Left cardiac atrium (tissue), 4 donors: ENCODE data around the gene GPR108. TPM values are rescaled to one million over a fixed set of nuclear protein-coding genes. Genes with fewer than 3 reads are reported as not detected.
A peak's percentile ranks its signal among the peaks of the same experiment; 100 is the strongest.

Source experiments
- ATAC-seq, 2 donors: fragments of 200-7000 bp; cut with Tn5 transposase; one replicate each; pipeline ENCODE4 v1.9.1; 2020; ENCODE audit warnings: mild to moderate bottlenecking in 2 of 2, moderate library complexity in 2 of 2
- DNase-seq: peaks from one replicate; pipeline ENCODE4 v3.0.0-alpha.2; 2020
- intact Hi-C, 2 donors: fragments of 100-400 bp; cut with DNase I; formaldehyde crosslinking; loops; one replicate each; pipeline versions ENCODE4 v1.14.1 to v1.15.1; 2022 to 2023
- microRNA-seq, 2 donors: library from miRNA; unstranded; fragments of <30 nt; microRNA quantifications; one replicate each; pipeline ENCODE4 v1.2.0, GENCODE V29; 2020
- total RNA-seq, 2 donors: library from RNA; stranded (reverse); fragmentation: NEBNext Ultra II Directional; extraction: Animal tissue kit (Norgen Biotek cat#: 25700); gene quantifications; one replicate each; pipeline ENCODE4 v1.2.1, GENCODE V29; 2021
- donor health status: DM: no; HTN: yes; CAD: no.
- donor health status: DM: no; HTN: yes; CAD: no; lungs with severe emphysema.
- donor health status: DM: yes; HTN: yes; CAD: no.
- donor health status: Dilated cardiomyopathy.

Gene GPR108
- total RNA-seq, 2 donors from 2014 or later, result 25.7 to 35.4 TPM

DNA sequence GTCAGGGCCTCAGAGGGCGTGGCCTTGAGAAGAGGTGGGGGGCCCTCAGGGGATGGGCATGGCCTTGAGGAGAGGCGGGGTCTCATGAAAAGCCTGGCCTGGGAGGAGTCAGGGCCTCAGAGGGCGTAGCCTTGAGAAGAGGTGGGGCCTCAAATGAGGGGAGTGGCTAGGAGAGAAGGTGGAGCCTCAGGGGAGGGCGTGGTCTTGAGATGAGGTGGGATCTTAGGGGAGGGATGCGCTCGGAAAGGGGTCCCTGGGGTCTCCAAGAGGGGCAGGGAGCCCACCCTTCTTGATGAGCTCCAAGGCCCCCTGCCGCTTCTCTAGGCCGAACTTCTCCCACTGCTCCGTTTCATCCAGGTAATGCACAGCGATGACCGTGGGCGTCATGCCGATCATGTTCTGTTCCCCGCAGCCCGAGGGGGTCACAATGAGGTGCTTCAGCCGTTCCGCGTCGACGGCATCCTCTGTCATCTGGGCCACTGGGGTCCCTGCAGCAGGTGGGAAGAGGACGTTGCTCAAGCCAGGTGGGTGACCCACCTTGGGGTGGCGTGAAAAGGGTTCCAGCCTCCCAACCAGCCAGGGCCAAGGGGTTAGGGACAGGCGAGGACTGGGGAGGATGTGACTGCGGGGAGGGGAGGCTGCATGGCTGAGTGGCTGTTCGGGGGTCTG, 43.1 kb downstream of the GPR108 start:
- ATAC-seq, result peak in 1 of 2 donors; percentile 51

DNA sequence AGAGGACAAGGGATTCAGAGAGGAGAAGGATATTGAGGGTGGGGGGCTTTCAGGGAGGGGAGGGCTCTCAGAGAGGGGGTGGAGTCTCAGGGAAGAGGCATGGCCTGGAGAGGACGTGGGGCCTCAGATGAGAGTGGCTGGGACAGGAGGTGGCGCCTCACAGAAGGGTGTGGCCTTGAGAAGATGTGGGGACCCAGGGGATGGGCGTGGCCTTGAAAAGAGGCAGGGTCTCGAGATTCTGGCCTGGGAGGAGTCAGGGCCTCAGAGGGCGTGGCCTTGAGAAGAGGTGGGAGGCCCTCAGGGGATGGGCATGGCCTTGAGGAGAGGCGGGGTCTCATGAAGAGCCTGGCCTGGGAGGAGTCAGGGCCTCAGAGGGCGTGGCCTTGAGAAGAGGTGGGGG, 43.7 kb downstream of the GPR108 start:
- no peak for ATAC-seq
- no peak for DNase-seq
- intact Hi-C loops, result no loop called here

More for the DNA sequence above, 43.1 kb downstream of the GPR108 start:
- intact Hi-C loops, result no loop called here
- no peak for DNase-seq

DNA sequence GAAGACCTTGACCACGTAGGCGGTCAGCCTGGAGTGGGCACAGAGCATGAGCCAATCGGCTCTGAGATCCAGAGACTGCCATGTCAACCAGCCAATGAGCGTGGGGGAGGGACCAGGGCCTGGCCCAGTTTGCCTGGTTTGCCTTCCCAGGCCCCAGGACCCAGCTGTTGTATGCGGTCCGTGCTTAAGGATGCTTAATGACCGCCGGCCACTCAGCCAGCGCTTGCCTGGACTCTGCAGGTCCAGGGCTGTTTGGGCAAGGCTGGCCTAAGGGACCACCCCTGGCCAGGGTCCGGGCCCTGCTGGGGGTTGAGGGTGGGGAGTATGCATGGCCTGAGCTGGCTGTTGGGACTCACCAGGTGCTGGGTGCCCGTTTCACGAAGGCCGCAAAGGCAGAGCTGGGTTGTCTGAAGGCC, 44.3 kb downstream of the GPR108 start:
- intact Hi-C loops, result no loop called here
- no peak for DNase-seq
- ATAC-seq, result peak in 1 of 2 donors; percentile 4

DNA sequence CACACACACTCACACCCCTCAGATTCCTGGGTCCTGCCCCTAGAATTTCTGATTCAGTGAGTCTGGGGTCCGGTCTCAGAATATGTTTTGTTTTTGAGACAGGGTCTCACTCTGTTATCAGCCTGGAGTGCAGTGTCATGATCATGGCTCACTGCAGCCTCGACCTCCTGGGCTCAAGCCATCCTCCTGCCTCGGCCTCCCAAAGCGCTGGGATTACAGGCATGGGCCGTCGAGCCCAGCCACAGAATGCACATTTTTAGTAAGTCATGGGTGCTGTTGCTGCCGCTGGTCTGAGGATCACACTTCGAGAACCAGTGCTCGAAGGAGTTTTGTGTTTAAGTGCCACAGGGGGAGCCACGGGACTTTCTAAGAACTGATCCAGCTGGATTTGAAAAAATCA, 45.4 kb downstream of the GPR108 start:
- ATAC-seq (no peak), DNase-seq (no peak)
- intact Hi-C loops, result no loop called here

DNA sequence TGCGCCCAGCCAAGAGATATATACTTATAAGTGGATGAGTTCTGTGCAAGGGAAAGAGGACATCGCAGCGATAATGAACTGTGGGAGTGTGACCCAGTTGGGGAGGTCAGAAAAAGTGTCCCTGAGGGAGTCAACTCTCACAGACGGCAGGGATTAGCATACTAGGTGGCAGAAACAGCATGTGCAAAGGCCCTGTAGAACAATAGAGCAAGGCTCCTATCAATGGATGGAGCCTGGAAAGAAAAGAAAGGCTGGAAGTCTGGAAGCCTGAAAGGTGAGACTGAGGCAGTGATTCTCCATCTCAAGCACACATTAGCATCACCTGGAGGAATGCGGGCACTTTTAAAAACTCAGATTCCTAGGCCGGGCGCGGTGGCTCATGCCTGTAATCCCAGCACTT, 46.0 kb downstream of the GPR108 start:
- no peak for ATAC-seq
- intact Hi-C loops, result no loop called here
- no peak for DNase-seq

DNA sequence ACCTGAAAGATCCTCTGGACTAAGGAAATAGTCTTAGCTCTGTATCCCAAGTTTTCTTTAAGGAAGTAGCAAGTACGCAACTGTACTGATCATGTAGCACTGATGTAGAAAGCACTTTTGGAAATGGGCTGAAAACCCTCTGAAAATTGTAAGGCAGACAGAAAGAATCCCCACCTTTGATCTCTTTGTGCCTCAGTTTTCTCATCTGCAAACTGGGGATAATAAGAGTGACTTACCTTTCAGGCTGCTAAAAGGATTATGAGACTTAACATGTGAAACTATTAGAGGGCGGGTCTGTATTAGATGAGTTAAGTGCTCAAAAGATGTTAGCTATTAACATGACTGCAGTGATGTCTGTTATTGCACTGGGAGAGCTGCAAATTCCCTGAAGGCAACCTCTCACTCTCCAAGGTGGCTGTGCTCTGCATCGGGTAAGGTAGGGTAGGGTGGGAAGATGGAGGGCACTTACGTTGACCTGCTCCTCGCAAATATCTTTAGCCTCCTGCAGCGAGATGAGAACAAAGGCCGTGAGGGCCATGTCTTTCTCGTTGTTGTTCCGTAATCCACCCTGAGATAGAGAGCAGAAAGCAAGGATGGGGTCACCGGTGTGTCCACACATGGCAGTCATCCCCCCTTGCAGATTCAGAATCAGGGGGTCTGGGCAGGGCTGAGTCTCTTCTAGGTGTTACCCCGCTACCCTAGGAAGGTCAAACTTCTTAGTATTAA, 47.1 kb downstream of the GPR108 start:
- DNase-seq, result no peak
- ATAC-seq, result no peak
- intact Hi-C loops, result no loop called here

DNA sequence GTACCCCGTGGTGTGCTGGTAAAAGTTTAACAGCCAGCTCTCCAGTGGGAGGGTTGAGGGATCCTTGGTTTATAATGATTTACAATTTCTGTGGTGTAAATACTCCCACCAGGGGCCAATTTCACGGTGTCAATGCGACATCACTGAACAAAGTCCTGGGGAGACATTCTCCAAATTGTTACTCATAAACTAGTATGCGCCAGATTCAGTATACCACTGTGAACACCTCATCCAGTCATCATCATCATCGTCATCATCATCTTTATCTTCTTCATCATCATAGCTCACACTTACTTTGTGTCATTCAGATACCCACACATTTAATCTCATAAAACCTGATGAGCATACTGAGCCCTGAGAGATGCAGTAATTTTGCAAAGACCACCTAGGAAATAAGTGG, 50.3 kb downstream of the GPR108 start:
- ATAC-seq, result no peak
- no peak for DNase-seq
- intact Hi-C loops, result no loop called here

DNA sequence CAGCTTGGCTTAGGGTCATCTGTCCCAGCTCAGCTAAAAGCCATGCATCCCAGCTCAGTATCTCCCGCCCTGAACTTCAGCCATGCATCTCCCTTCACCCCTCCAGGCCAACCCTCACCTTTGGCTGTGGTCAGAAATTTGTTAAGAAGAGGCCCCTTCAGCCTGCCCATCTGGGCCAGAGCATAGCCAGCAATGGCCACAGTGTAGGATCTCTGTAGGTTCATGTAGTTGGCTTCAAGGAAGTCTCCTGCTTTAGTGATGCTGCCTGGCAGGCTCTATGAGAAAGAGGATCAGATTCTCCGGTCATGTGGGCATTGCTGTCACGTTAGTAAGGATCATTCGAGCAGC, 50.8 kb downstream of the GPR108 start:
- no peak for DNase-seq
- intact Hi-C loops, result no loop called here
- ATAC-seq, result no peak

DNA sequence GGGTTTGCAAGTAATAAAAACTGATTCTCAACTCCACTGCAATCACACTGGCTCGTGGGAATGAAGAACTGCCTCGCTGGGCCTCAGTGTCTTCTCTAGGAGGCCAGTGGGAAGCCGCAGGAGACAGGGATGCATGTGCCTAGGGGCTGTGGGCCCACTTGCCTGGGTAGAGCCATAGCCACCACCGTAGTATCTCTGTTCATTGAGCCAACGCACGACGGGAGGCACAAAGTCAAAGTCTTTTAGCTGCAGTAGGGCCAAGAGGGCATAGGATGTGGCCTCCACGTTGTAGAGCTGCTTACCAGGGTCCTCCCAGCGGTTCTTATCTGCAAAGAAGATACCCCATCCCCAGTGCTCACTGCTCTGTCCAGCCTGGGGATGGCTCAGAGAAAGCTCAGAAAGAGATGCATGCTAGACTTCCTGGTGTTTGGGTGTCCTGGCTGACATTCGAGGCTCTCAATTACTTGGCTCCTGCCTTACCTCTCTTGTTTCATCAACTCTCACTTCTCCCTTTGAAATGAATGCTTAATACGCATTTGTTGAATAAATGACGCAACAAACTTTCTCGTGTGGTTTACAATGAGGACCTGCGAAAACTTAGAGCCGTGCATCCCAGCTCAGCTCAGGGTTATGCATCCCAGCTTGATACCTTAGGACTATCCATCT, 51.3 kb downstream of the GPR108 start:
- intact Hi-C loops, result no loop called here
- DNase-seq, result no peak
- no peak for ATAC-seq

DNA sequence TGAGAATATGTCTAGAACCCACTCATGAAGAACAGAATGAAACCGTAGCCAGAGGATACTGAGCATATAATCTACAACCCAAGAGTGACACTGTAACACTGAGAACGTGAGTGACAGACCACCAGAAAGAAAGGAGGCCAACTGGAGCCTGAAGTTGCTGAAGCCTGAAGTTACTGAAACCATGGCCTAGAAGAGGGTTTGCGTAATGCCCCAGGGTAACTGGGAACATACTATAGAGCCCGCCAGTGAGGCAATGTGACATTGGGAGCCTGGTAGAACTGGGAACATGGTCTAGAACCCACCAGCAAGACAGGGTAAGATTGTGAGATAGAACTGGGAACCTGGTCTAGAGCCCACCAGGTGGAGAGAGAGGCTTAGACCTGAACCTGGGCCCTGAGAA, 51.9 kb downstream of the GPR108 start:
- ATAC-seq, result no peak
- intact Hi-C loops, result no loop called here
- DNase-seq, result no peak

DNA sequence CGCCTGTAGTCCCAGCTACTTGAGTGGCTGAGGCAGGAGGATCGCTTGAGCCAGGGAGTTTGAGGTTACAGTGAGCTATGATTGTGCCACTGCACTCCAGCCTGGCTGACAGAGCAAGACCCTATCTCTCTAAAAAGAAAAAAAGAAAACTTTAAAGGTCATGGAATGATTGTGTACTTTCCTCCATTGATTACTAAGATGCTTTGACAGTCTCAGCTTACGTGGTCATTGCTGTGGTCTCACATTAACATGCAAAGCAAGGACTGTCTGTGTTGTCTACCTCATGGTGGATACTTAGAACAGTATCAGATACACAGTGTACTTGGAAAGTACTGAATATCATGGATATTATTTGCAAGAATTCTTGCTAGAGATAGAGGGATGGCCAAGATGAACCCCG, 53.4 kb downstream of the GPR108 start:
- intact Hi-C loops, result no loop called here
- DNase-seq, result no peak
- ATAC-seq, result no peak

DNA sequence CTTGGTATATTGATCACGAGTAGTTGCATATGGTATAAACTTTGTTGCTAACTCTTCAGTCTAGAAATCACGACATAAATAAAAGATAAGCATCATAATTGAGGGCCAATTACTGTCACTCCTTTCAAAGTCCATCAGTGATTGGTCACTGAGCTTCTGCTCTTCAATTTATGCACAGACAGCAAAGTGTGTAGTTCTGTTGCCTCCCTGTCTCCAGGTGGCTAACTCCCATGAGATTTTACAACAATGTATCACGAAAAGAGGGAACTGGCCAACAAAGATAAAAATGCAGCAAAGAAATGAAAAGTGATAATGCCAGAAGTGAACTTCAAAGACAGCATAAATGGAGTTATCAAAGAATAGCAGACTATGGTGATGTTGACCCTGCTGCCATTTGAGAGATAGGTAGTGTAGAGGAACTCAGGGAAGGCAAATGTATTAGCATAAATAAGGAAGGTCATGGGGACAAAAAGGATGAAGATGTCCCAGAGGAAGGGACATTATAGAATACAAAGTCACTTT, 54.7 kb downstream of the GPR108 start:
- ATAC-seq, result no peak
- intact Hi-C loops, result no loop called here
- DNase-seq, result no peak

DNA sequence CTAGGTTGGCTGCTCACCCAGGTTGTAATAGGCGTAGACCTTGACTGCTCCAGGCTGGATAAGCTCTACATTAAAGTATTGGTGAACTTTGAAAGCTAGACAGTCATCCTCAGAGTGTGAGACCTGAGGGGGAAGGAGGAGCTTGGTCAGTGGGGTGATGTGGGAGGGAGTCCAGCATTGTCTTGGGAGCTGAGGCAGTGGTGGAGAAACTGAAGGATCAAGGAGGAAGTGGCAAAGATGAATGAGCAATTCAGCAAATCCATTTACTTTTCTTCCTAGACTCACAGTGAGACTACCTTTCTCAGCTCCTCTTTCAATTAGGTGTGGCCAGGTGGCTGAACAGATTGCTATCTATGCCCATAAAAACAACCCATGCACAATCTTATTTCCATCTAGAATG, 57.2 kb downstream of the GPR108 start:
- DNase-seq (no peak), ATAC-seq (no peak)
- intact Hi-C loops, result no loop called here

Small RNA genes within 50 kb of the gene (microRNA-seq; reads per million reads assigned to microRNA genes)
- 0 to 0.27 reads per million in 2 donors for gene MIR6791

Other genes starting within 250 kb of the GPR108 start
- 1 to 10 TPM in 1 of 2 donors, under 1 TPM in 1; 0.94 to 4.2 TPM for gene TUBB4A, start 235.3 kb downstream of the GPR108 start, total RNA-seq
- under 1 TPM; 0.29 to 0.71 TPM for gene TNFSF9, start 206.6 kb downstream of the GPR108 start, total RNA-seq
- not detected for gene CD70, start 146.4 kb downstream of the GPR108 start, total RNA-seq
- gene TNFSF14, start 67.4 kb downstream of the GPR108 start, total RNA-seq, result 1 to 10 TPM; 2.1 to 3.2 TPM
- gene C3, start 16.9 kb downstream of the GPR108 start, total RNA-seq, result 1,000 to 10,000 TPM in 1 of 2 donors, 100 to 1,000 TPM in 1; 373 to 1,073 TPM
- gene TRIP10, start 2.1 kb upstream of the GPR108 start, total RNA-seq, result 10 to 100 TPM; 67.5 to 74.0 TPM
- under 1 TPM; 0.47 to 0.65 TPM for gene SH2D3A, start 29.9 kb upstream of the GPR108 start, total RNA-seq
- 1 to 10 TPM; 3.9 to 7.4 TPM for gene VAV1, start 35.1 kb upstream of the GPR108 start, total RNA-seq
- gene ADGRE1, start 150.0 kb upstream of the GPR108 start, total RNA-seq, result under 1 TPM; 0.21 to 0.31 TPM